ENCODE results near the gene DDX17.

DNA sequence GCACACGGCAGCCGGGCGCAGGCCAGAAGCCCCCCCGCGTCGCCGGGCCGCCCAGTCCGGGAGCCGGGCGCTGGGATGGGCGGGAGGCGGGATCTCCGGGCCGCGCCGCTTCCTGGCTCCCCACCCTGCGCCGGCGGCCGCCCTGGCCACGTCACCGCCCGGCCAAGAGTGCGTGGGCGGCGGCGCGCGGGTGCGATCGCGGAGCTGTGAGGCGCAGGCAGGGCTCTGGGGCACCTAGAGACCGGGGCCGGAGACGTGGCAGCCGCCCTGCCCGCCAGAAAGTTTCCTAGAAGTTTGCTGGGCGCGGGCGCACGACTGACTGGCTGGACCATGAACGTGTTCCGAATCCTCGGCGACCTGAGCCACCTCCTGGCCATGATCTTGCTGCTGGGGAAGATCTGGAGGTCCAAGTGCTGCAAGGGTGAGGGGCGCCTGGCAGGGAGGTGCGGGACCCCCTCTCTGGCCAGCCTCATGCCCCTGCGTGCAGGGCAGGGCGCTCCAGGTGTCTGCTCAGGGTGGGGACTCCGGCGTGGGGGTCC is 38.1 kb downstream of the DDX17 start, which contains the start of gene KDELR3:
- no peak for TF ChIP-seq CTCF (IDR thresholded peaks at IDR 0.05 in 4 of 5, conservative IDR thresholded peaks at IDR 0.05 in 1 of 5)
- peak in 1 of 2 donors; percentile 17 for TF ChIP-seq POLR2A (IDR thresholded peaks at IDR 0.05)

All from gastrocnemius medialis (tissue), 4 donors.